SU-DHL-6 (cell line): ENCODE results near the gene CCDC157.

Experiments used
- H2AFZ ChIP-seq: fragments of 200-600 bp; sonication (generic); 2 replicates; pipeline ENCODE4 v1.6.1; 2014; ENCODE audit warnings: low read depth, mild to moderate bottlenecking, moderate library complexity, mixed read lengths, antibody characterized with exemption, low read length; ENCODE audit not compliant: severe bottlenecking
- H3F3A ChIP-seq: fragments of 200-600 bp; shearing (Covaris generic); 2 replicates; pipeline ENCODE4 v1.6.0; 2016; ENCODE audit warnings: antibody characterized with exemption, mild to moderate bottlenecking; ENCODE audit not compliant: insufficient read depth
- H3K27ac ChIP-seq: fragments of 200-600 bp; sonication (generic); 2 replicates; pipeline ENCODE4 v1.5.1; 2016; ENCODE audit warnings: low read depth, mild to moderate bottlenecking, low read length, moderate library complexity, mixed read lengths
- H3K27me3 ChIP-seq: fragments of 200-600 bp; sonication (generic), shearing (Covaris generic); 2 replicates; pipeline ENCODE4 v1.6.0; 2014; ENCODE audit warnings: mild to moderate bottlenecking, low read length
- H3K36me3 ChIP-seq: fragments of 200-600 bp; sonication (generic); 2 replicates; pipeline ENCODE4 v1.6.1; 2014; ENCODE audit warnings: mild to moderate bottlenecking, low read length, mixed read lengths
- H3K4me2 ChIP-seq: fragments of 300-600, 200-600 bp; shearing (Covaris generic), sonication (generic); 2 replicates; pipeline ENCODE4 v1.6.0; 2014; ENCODE audit warnings: low read length, low read depth, mild to moderate bottlenecking; ENCODE audit not compliant: poor library complexity, severe bottlenecking
- H3K4me3 ChIP-seq: fragments of 200-600 bp; sonication (generic); 2 replicates; pipeline ENCODE4 v1.5.1; 2014; ENCODE audit warnings: antibody characterized with exemption, low read length, mild to moderate bottlenecking, mixed read lengths; ENCODE audit not compliant: insufficient read depth, poor library complexity, severe bottlenecking
- H3K79me2 ChIP-seq: fragments of 200-600 bp; sonication (generic); 2 replicates; pipeline ENCODE4 v1.6.1; 2014; ENCODE audit warnings: mild to moderate bottlenecking, low read length, moderate library complexity; ENCODE audit not compliant: insufficient read depth
- H3K9ac ChIP-seq: fragments of 200-600 bp; sonication (generic); 2 replicates; pipeline ENCODE4 v1.7.0; 2014; ENCODE audit warnings: mild to moderate bottlenecking, low read length
- H3K9me2 ChIP-seq: fragments of 200-600 bp; sonication (generic); replicated peaks from 2 replicates; pipeline ENCODE4 v1.6.1; 2014; ENCODE audit warnings: low read length; ENCODE audit not compliant: insufficient read depth
- H3K9me3 ChIP-seq: fragments of 200-600 bp; sonication (generic); 2 replicates; pipeline ENCODE4 v1.6.1; 2014; ENCODE audit warnings: low read length, mixed read lengths; ENCODE audit not compliant: insufficient read depth
- H4K20me1 ChIP-seq: fragments of 200-600 bp; sonication (generic); 2 replicates; pipeline ENCODE4 v1.6.1; 2014; ENCODE audit warnings: low read depth, mild to moderate bottlenecking, antibody characterized with exemption, low read length, moderate library complexity, mixed read lengths
- CTCF ChIP-seq: fragments of 200-600 bp; sonication (generic); IDR thresholded peaks from one replicate; pipeline ENCODE4 v1.5.1; 2017; ENCODE audit warnings: antibody characterized with exemption, mild to moderate bottlenecking, low read length, moderate library complexity; ENCODE audit not compliant: insufficient read depth, poor library complexity, severe bottlenecking
- EZH2phosphoT487 ChIP-seq: fragments of 200-600 bp; sonication (generic), shearing (Covaris generic); conservative IDR thresholded peaks from 2 replicates; pipeline ENCODE4 v1.6.1; 2018; ENCODE audit warnings: mild to moderate bottlenecking, antibody characterized with exemption, low read length, moderate library complexity, mixed read lengths

The CCDC157 gene

GRCh38 chr22:30333707-30334087, 23.1 kb upstream of the CCDC157 start:
- Histone ChIP-seq H3K36me3 (peaks cover 3% of the 10 kb centered on the region; the same call in 1 of the 2 replicates), H3K9ac (no peak overlapping the region)
- TF ChIP-seq CTCF (no peak), EZH2phosphoT487 (no peak)

GRCh38 chr22:30334646-30335045, 22.2 kb upstream of the CCDC157 start:
- no peak overlapping the region for H2AFZ ChIP-seq
- H4K20me1 ChIP-seq: no peaks in the 10 kb centered on the region
- no peak overlapping the region for H3K4me2 ChIP-seq
- H3K9me3 ChIP-seq: no peaks in the 10 kb centered on the region
- H3K27me3 ChIP-seq: no peaks in the 10 kb centered on the region
- peaks cover 5% of the 10 kb centered on the region; the same call in 1 of the 2 replicates for H3K36me3 ChIP-seq
- no peak overlapping the region for H3K4me3 ChIP-seq
- no peaks in the 10 kb centered on the region for H3K79me2 ChIP-seq
- H3F3A ChIP-seq: peaks cover 6% of the 10 kb centered on the region
- no peak overlapping the region for H3K9ac ChIP-seq
- no peak overlapping the region for H3K27ac ChIP-seq
- H3K9me2 ChIP-seq: no peaks in the 10 kb centered on the region
- TF ChIP-seq CTCF: no peak
- no peak for TF ChIP-seq EZH2phosphoT487

More at GRCh38 chr22:30333707-30334087, 23.1 kb upstream of the CCDC157 start:
- no peak overlapping the region for H3K4me3 ChIP-seq
- no peaks in the 10 kb centered on the region for H3K27me3 ChIP-seq
- H3K9me2 ChIP-seq: no peaks in the 10 kb centered on the region
- no peak overlapping the region for H3K27ac ChIP-seq
- no peaks in the 10 kb centered on the region for H3K9me3 ChIP-seq
- no peak overlapping the region for H2AFZ ChIP-seq
- H3K79me2 ChIP-seq: no peaks in the 10 kb centered on the region
- no peak overlapping the region for H3K4me2 ChIP-seq
- peaks cover 6% of the 10 kb centered on the region for H3F3A ChIP-seq
- no peaks in the 10 kb centered on the region for H4K20me1 ChIP-seq

DNA sequence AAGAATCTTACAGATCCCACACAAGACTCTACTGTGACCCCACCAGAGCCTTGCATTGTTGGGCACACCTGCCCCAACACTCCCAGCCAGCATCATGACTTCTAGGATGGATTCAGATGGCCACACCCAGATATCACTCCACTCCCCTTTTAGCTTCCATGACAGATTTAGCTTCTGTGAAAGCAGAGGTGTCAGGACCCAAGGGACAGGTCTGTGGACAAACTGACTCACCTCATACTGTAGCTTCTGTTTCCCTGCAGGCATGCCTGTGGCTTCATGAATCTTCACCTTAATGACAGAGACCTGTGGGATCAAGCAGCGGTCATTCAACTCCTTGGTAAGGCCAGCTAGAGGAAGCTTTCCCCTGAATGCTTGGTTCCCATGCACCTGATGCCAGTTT, 21.6 kb upstream of the CCDC157 start:
- peaks cover 8% of the 10 kb centered on the region; the same call in 1 of the 2 replicates for H3K36me3 ChIP-seq
- H3K27me3 ChIP-seq: no peaks in the 10 kb centered on the region
- H3K9me2 ChIP-seq: no peaks in the 10 kb centered on the region
- peaks cover 6% of the 10 kb centered on the region for H3F3A ChIP-seq
- no peaks in the 10 kb centered on the region for H3K9me3 ChIP-seq
- H4K20me1 ChIP-seq: no peaks in the 10 kb centered on the region
- H3K4me2 ChIP-seq: no peak overlapping the region
- no peak overlapping the region for H3K27ac ChIP-seq
- no peak for TF ChIP-seq CTCF
- no peak for TF ChIP-seq EZH2phosphoT487
- H3K9ac ChIP-seq: no peak overlapping the region
- H3K4me3 ChIP-seq: no peak overlapping the region
- no peaks in the 10 kb centered on the region for H3K79me2 ChIP-seq
- no peak overlapping the region for H2AFZ ChIP-seq
